DND-41 (cell line): Measurements from ENCODE around the gene PPM1F.

Experiments used
- ATAC-seq: fragments of 200-7000 bp; cut with Tn5 transposase; 3 replicates; pipeline ENCODE4 v1.9.1; 2021; ENCODE audit warnings: low read depth; ENCODE audit not compliant: insufficient read depth
- DNase-seq: peaks from one replicate; pipeline ENCODE4 v3.0.0-alpha.2; 2020
- H2AFZ ChIP-seq: 2 replicates; pipeline ENCODE4 v1.6.0; 2012; ENCODE audit warnings: low read depth, low read length
- H3K27ac ChIP-seq: 2 replicates; pipeline ENCODE4 v1.5.1; 2012; ENCODE audit warnings: low read length, inconsistent platforms
- H3K27me3 ChIP-seq: fragments of 200-600 bp; sonication (generic); 2 replicates; pipeline ENCODE4 v1.6.0; 2012; ENCODE audit warnings: low read length, mild to moderate bottlenecking, inconsistent platforms; ENCODE audit not compliant: insufficient read depth, poor library complexity
- H3K36me3 ChIP-seq: 2 replicates; pipeline ENCODE4 v1.5.1; 2012; ENCODE audit warnings: low read length, inconsistent platforms; ENCODE audit not compliant: insufficient read depth
- H3K4me1 ChIP-seq: 2 replicates; pipeline ENCODE4 v1.5.1; 2012; ENCODE audit warnings: mild to moderate bottlenecking, low read length; ENCODE audit not compliant: insufficient read depth
- H3K4me2 ChIP-seq: 2 replicates; pipeline ENCODE4 v1.6.0; 2012; ENCODE audit warnings: mild to moderate bottlenecking, moderate library complexity, low read length, inconsistent platforms; ENCODE audit not compliant: insufficient read depth
- H3K4me3 ChIP-seq, 2 experiments: fragments of 200-600 bp in 1 of 2; shearing (Covaris generic) in 1 of 2; 2 replicates each; pipeline ENCODE4 v1.5.1; 2012 to 2016; ENCODE audit warnings: inconsistent platforms in 2 of 2, low read length in 2 of 2, mild to moderate bottlenecking in 2 of 2, low read depth in 1 of 2, moderate library complexity in 1 of 2
- H3K79me2 ChIP-seq: 2 replicates; pipeline ENCODE4 v1.6.0; 2012; ENCODE audit warnings: low read length, inconsistent platforms; ENCODE audit not compliant: insufficient read depth
- H3K9ac ChIP-seq: 2 replicates; pipeline ENCODE4 v1.6.0; 2012; ENCODE audit warnings: low read depth, mild to moderate bottlenecking, inconsistent platforms, low read length, moderate library complexity
- H3K9me3 ChIP-seq: 2 replicates; pipeline ENCODE4 v1.5.1; 2012; ENCODE audit warnings: low read length, moderate library complexity, mild to moderate bottlenecking, inconsistent platforms; ENCODE audit not compliant: insufficient read depth, severe bottlenecking
- H4K20me1 ChIP-seq: 2 replicates; pipeline ENCODE4 v1.6.0; 2012; ENCODE audit warnings: low read length; ENCODE audit not compliant: insufficient read depth
- CTCF ChIP-seq: IDR thresholded peaks from 2 replicates; pipeline ENCODE4 v1.5.1; 2012; ENCODE audit warnings: borderline replicate concordance, low read length, moderate library complexity, mild to moderate bottlenecking; ENCODE audit not compliant: poor library complexity, severe bottlenecking; ENCODE audit errors: extremely low read depth
- EZH2 ChIP-seq: IDR thresholded peaks from 3 replicates; pipeline ENCODE4 v1.6.1; 2012; ENCODE audit warnings: borderline replicate concordance, low read depth, mild to moderate bottlenecking, moderate library complexity, low read length, inconsistent platforms; ENCODE audit not compliant: severe bottlenecking

Gene PPM1F

GRCh38 chr22:21936151-21936775 is 16.4 kb downstream of the PPM1F start:
- no peak for TF ChIP-seq CTCF
- no peak for TF ChIP-seq EZH2
- DNase-seq (no peak), ATAC-seq (no peak)
- no peak overlapping the region for H3K9ac ChIP-seq
- H3K9me3 ChIP-seq, result no peaks in the 10 kb centered on the region
- H3K27me3 ChIP-seq, result no peaks in the 10 kb centered on the region
- no peaks in the 10 kb centered on the region for H3K79me2 ChIP-seq
- H3K27ac ChIP-seq, result no peak overlapping the region
- no peak overlapping the region for H2AFZ ChIP-seq
- peaks cover 24% of the 10 kb centered on the region for H3K4me1 ChIP-seq
- no peaks in the 10 kb centered on the region for H4K20me1 ChIP-seq
- H3K36me3 ChIP-seq, result peaks cover 40% of the 10 kb centered on the region
- H3K4me2 ChIP-seq, result no peak overlapping the region
- H3K4me3 ChIP-seq, result no peak overlapping the region

- peaks cover 60% of the 10 kb centered on the region for H3K36me3 ChIP-seq
- no peak overlapping the region for H3K4me2 ChIP-seq
- H3K4me3 ChIP-seq, result no peak overlapping the region
- H3K9ac ChIP-seq, result no peak overlapping the region
- peaks cover 20% of the 10 kb centered on the region for H3K4me1 ChIP-seq
- ATAC-seq, result no peak
- no peaks in the 10 kb centered on the region for H3K79me2 ChIP-seq
- DNase-seq, result no peak
- TF ChIP-seq EZH2 (no peak), CTCF (no peak)
- no peak overlapping the region for H2AFZ ChIP-seq
- H3K27me3 ChIP-seq, result no peaks in the 10 kb centered on the region
- H3K9me3 ChIP-seq, result no peaks in the 10 kb centered on the region
- no peak overlapping the region for H3K27ac ChIP-seq
- no peaks in the 10 kb centered on the region for H4K20me1 ChIP-seq
Observed at GRCh38 chr22:21933910-21934309, 18.7 kb downstream of the PPM1F start.

DNA sequence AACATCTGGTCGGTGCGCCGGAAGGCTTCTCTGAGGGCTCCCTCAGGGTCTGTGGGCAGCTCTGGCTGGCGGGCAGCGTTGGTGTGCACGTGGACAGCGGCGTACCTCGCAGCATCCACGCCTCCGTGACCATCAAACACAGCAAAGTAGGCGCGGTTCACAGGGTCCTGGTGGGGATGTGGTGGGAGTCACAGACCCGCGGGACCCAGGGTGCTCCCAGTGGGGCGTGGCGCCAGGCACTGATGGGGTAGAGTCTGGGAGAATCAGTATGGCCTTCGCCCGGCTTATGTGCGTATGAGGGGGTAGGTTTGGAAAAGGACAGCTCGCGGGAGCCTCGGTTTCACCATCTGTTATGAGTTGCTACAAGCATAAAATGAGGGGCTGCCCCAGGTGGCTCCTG is 19.2 kb downstream of the PPM1F start:
- H3K9me3 ChIP-seq, result no peaks in the 10 kb centered on the region
- TF ChIP-seq CTCF, result no peak
- no peak for TF ChIP-seq EZH2

GRCh38 chr22:21932347-21932746 is 20.3 kb downstream of the PPM1F start:
- no peak overlapping the region for H2AFZ ChIP-seq
- no peaks in the 10 kb centered on the region for H4K20me1 ChIP-seq
- peaks cover 61% of the 10 kb centered on the region for H3K36me3 ChIP-seq
- no peak overlapping the region for H3K27ac ChIP-seq
- H3K79me2 ChIP-seq, result no peaks in the 10 kb centered on the region
- DNase-seq (no peak), ATAC-seq (no peak)
- H3K9ac ChIP-seq, result no peak overlapping the region
- H3K9me3 ChIP-seq, result no peaks in the 10 kb centered on the region
- no peak overlapping the region for H3K4me3 ChIP-seq
- no peak for TF ChIP-seq CTCF
- no peaks in the 10 kb centered on the region for H3K27me3 ChIP-seq
- peaks cover 5% of the 10 kb centered on the region for H3K4me1 ChIP-seq
- H3K4me2 ChIP-seq, result no peak overlapping the region

More for the DNA sequence above, 19.2 kb downstream of the PPM1F start:
- Histone ChIP-seq H3K27ac (no peak overlapping the region), H3K4me3 (no peak overlapping the region), H4K20me1 (no peaks in the 10 kb centered on the region), H3K4me2 (no peak overlapping the region), H3K79me2 (no peaks in the 10 kb centered on the region), H3K9ac (no peak overlapping the region), H3K4me1 (peaks cover 15% of the 10 kb centered on the region), H3K36me3 (peaks cover 61% of the 10 kb centered on the region), H3K27me3 (no peaks in the 10 kb centered on the region), H2AFZ (no peak overlapping the region)
- DNase-seq, result no peak
- no peak for ATAC-seq
